DOHH2 (cell line): ENCODE results near the gene TMEM52B.
"Not testable (repeated sequence)": the region's sequence is repeated elsewhere in the genome, so short reads cannot be mapped to it uniquely, and the experiment has no call there.

Source experiments
- H3F3A ChIP-seq: fragments of 200-600 bp; sonication (generic), shearing (Covaris generic); 2 replicates; pipeline ENCODE4 v1.6.0; 2016; ENCODE audit warnings: antibody characterized with exemption, mild to moderate bottlenecking; ENCODE audit not compliant: control insufficient read depth, insufficient read depth
- H3K27ac ChIP-seq: fragments of 200-600 bp; sonication (generic); 2 replicates; pipeline ENCODE4 v1.5.1; 2014; ENCODE audit warnings: low read depth, mild to moderate bottlenecking, low read length, moderate library complexity
- H3K27me3 ChIP-seq: fragments of 200-600 bp; sonication (generic); 2 replicates; pipeline ENCODE4 v1.6.1; 2014; ENCODE audit warnings: mild to moderate bottlenecking, low read length, mixed read lengths; ENCODE audit not compliant: control insufficient read depth
- H3K36me3 ChIP-seq: fragments of 200-600 bp; sonication (generic); 2 replicates; pipeline ENCODE4 v1.6.1; 2014; ENCODE audit warnings: mild to moderate bottlenecking, low read length, moderate library complexity, mixed read lengths; ENCODE audit not compliant: control insufficient read depth
- H3K4me1 ChIP-seq: fragments of 200-600 bp; sonication (generic); 2 replicates; pipeline ENCODE4 v1.6.1; 2014; ENCODE audit warnings: mild to moderate bottlenecking, low read length, mixed read lengths; ENCODE audit not compliant: control insufficient read depth
- H3K4me2 ChIP-seq: fragments of 200-600 bp; sonication (generic); 2 replicates; pipeline ENCODE4 v1.6.0; 2014; ENCODE audit warnings: mild to moderate bottlenecking, low read length, moderate library complexity
- H3K4me3 ChIP-seq: fragments of 200-600 bp; sonication (generic); 2 replicates; pipeline ENCODE4 v1.5.1; 2014; ENCODE audit warnings: mild to moderate bottlenecking, low read length, mixed read lengths
- H3K79me2 ChIP-seq: fragments of 200-600 bp; sonication (generic); 2 replicates; pipeline ENCODE4 v1.6.1; 2014; ENCODE audit warnings: mild to moderate bottlenecking, low read length, mixed read lengths; ENCODE audit not compliant: control insufficient read depth
- H3K9me2 ChIP-seq: fragments of 200-600 bp; sonication (generic); replicated peaks from 2 replicates; pipeline ENCODE4 v1.6.1; 2014; ENCODE audit warnings: mild to moderate bottlenecking, low read length, mixed read lengths; ENCODE audit not compliant: control insufficient read depth
- H3K9me3 ChIP-seq: fragments of 200-600 bp; sonication (generic); 2 replicates; pipeline ENCODE4 v1.6.1; 2014; ENCODE audit warnings: antibody characterized with exemption, low read length, mixed read lengths; ENCODE audit not compliant: control insufficient read depth, insufficient read depth
- H4K20me1 ChIP-seq: fragments of 200-600 bp; sonication (generic); 2 replicates; pipeline ENCODE4 v1.6.0; 2014; ENCODE audit warnings: low read depth, mild to moderate bottlenecking, antibody characterized with exemption, low read length, moderate library complexity; ENCODE audit not compliant: control insufficient read depth, insufficient read depth
- EZH2phosphoT487 ChIP-seq: fragments of 200-600 bp; sonication (generic); IDR thresholded peaks from 2 replicates; pipeline ENCODE4 v1.6.1; 2017; ENCODE audit warnings: borderline replicate concordance, mild to moderate bottlenecking, antibody characterized with exemption, low read length, moderate library complexity, mixed read lengths
- TF ChIP-seq, protein P1 (sequence below): fragments of 200-600 bp; sonication (generic); IDR thresholded peaks from one replicate; pipeline ENCODE4 v1.5.1; 2014; ENCODE audit warnings: antibody characterized with exemption, mild to moderate bottlenecking, low read depth, low read length; ENCODE audit not compliant: poor library complexity, severe bottlenecking

TMEM52B gene

DNA sequence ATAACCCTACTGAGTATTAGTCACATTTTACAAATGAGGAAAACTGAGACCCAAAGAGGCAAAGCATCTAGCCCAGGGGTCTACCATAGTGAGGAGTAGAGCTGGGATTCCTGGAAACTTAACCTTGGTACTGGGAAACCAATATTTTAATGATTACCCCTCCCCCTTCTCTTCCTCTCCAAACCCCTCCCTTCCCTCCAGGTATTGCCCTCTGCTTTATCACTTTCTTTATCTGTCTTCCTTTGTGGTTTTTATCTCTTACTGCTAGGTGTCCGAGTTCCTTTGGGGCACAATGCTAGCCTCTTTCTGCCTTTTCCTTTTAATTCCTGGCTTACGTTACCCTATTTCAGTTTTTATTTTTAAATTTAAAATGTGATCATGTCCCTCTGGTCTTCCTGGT, 36.6 kb downstream of the TMEM52B start:
- no peaks in the 10 kb centered on the region for H3K9me3 ChIP-seq
- peaks cover 32% of the 10 kb centered on the region for H3K27me3 ChIP-seq
- TF ChIP-seq, protein P1, sequence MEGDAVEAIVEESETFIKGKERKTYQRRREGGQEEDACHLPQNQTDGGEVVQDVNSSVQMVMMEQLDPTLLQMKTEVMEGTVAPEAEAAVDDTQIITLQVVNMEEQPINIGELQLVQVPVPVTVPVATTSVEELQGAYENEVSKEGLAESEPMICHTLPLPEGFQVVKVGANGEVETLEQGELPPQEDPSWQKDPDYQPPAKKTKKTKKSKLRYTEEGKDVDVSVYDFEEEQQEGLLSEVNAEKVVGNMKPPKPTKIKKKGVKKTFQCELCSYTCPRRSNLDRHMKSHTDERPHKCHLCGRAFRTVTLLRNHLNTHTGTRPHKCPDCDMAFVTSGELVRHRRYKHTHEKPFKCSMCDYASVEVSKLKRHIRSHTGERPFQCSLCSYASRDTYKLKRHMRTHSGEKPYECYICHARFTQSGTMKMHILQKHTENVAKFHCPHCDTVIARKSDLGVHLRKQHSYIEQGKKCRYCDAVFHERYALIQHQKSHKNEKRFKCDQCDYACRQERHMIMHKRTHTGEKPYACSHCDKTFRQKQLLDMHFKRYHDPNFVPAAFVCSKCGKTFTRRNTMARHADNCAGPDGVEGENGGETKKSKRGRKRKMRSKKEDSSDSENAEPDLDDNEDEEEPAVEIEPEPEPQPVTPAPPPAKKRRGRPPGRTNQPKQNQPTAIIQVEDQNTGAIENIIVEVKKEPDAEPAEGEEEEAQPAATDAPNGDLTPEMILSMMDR = no peak
- no peak for TF ChIP-seq EZH2phosphoT487
- no peaks in the 10 kb centered on the region for H3K79me2 ChIP-seq
- no peak overlapping the region for H3K27ac ChIP-seq
- no peak overlapping the region for H3K4me2 ChIP-seq
- H3K4me3 ChIP-seq = no peak overlapping the region
- no peaks in the 10 kb centered on the region for H3F3A ChIP-seq
- H3K36me3 ChIP-seq = no peaks in the 10 kb centered on the region
- no peaks in the 10 kb centered on the region for H4K20me1 ChIP-seq
- H3K4me1 ChIP-seq = peaks cover 16% of the 10 kb centered on the region
- no peaks in the 10 kb centered on the region for H3K9me2 ChIP-seq

DNA sequence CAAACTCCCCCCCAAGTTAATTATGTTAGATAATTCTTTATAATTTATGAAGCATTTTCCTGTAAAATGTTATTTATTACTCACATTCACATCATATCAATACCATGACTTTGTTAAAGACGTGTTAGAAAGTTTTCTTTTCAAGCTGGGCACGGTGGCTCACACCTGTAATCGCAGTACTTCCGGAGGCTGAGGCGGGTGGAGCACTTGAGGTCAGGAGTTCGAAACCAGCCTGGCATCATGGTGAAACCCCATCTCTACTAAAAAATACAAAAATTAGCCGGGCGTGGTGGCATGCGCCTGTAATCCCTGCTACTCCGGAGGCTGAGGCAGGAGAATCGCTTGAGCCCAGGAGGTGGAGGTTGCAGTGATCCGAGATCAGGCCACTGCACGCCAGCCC, 37.1 kb downstream of the TMEM52B start:
- not testable (repeated sequence) for H3K79me2 ChIP-seq, H3K36me3 ChIP-seq, H3F3A ChIP-seq, H3K9me2 ChIP-seq, H3K9me3 ChIP-seq, H3K4me3 ChIP-seq, H4K20me1 ChIP-seq, H3K4me2 ChIP-seq, H3K27ac ChIP-seq
- Histone ChIP-seq H3K27me3 (peaks cover 32% of the 10 kb centered on the region), H3K4me1 (peaks cover 16% of the 10 kb centered on the region)

DNA sequence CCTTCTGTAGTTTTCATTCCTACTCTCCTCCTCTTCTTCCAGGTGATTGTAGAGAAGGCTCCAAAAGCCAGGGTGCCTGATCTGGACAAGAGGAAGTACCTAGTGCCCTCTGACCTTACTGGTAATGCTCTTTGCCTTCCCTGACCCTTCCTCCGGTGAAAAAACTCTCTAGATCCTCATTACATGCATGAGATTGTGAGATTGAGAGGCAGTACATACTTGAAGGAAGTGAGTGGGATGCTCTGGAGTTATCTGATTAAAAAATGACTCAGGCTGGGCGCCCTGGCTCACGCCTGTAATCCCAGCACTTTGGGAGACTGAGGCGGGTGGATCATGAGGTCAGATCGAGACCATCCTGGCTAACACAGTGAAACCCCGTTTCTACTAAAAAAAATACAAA, 39.2 kb downstream of the TMEM52B start:
- TF ChIP-seq, protein P1 = no peak
- H3F3A ChIP-seq = no peaks in the 10 kb centered on the region
- no peak overlapping the region for H3K27ac ChIP-seq
- no peaks in the 10 kb centered on the region for H3K36me3 ChIP-seq
- H3K4me1 ChIP-seq = peaks cover 10% of the 10 kb centered on the region
- no peaks in the 10 kb centered on the region for H3K9me2 ChIP-seq
- H3K9me3 ChIP-seq = no peaks in the 10 kb centered on the region
- no peaks in the 10 kb centered on the region for H3K79me2 ChIP-seq
- H3K4me3 ChIP-seq = no peak overlapping the region
- H4K20me1 ChIP-seq = no peaks in the 10 kb centered on the region
- H3K4me2 ChIP-seq = no peak overlapping the region
- peaks cover 23% of the 10 kb centered on the region for H3K27me3 ChIP-seq

DNA sequence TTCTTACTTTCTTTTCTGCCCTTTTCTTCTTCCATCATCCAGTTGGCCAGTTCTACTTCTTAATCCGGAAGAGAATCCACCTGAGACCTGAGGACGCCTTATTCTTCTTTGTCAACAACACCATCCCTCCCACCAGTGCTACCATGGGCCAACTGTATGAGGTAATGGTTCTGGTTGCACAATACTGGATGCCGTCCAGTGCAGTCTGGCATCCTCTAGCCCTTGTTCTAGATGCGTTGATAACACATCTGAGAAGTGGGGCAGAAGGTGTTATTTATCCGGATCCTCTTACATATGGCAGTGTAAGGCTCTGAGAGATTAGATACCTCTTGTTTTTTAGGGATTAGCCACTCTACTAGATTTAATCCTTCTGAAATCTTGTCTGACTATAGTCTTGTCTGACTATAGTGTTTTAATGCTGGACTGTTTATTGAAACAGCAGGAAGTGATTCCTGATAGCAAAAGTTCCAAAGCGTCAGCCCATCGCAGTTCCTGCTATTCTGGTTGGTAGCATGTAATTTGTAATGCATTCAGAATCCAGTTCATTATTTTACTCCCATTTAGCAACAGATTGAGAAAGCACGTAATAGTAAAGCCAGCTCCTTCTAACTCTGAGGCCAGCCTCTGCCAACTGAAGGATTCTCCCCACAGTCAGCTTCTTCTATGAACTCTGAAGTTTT, 41.7 kb downstream of the TMEM52B start:
- TF ChIP-seq, protein P1 = no peak
- TF ChIP-seq EZH2phosphoT487 = no peak
- no peaks in the 10 kb centered on the region for H3F3A ChIP-seq
- H3K9me3 ChIP-seq = no peaks in the 10 kb centered on the region
- H3K27ac ChIP-seq = no peak overlapping the region
- no peak overlapping the region for H3K4me3 ChIP-seq
- no peaks in the 10 kb centered on the region for H4K20me1 ChIP-seq
- no peaks in the 10 kb centered on the region for H3K4me1 ChIP-seq
- no peaks in the 10 kb centered on the region for H3K79me2 ChIP-seq
- no peak overlapping the region for H3K4me2 ChIP-seq
- H3K27me3 ChIP-seq = no peaks in the 10 kb centered on the region
- H3K36me3 ChIP-seq = no peaks in the 10 kb centered on the region
- H3K9me2 ChIP-seq = no peaks in the 10 kb centered on the region
